KG1 (cell line): Measurements from ENCODE around the gene TAS1R3.

ENCODE experiments used
- DNase-seq: peaks from one replicate; lab custom pipeline; 2025; lab: John Stamatoyannopoulos, UW

Gene TAS1R3

GRCh38 chr1:1295154-1295923 lies 35.7 kb upstream of the TAS1R3 start:
- DNase-seq: no peak

GRCh38 chr1:1296070-1297061 lies 34.7 kb upstream of the TAS1R3 start:
- no peak for DNase-seq

GRCh38 chr1:1297802-1298424 lies 33.2 kb upstream of the TAS1R3 start:
- DNase-seq: no peak

- no peak for DNase-seq
Observed at GRCh38 chr1:1298861-1299685, 32.0 kb upstream of the TAS1R3 start.

- no peak for DNase-seq
Observed at GRCh38 chr1:1299686-1300351, 31.3 kb upstream of the TAS1R3 start.

GRCh38 chr1:1300352-1300739 lies 30.7 kb upstream of the TAS1R3 start:
- no peak for DNase-seq

- DNase-seq: no peak
Observed at GRCh38 chr1:1302006-1302430, 29.1 kb upstream of the TAS1R3 start.

GRCh38 chr1:1302951-1303509 lies 28.1 kb upstream of the TAS1R3 start:
- no peak for DNase-seq

- no peak for DNase-seq
Observed at GRCh38 chr1:1303736-1304135, 27.3 kb upstream of the TAS1R3 start.

- DNase-seq: no peak
Observed at GRCh38 chr1:1304331-1305299, 26.5 kb upstream of the TAS1R3 start.

- no peak for DNase-seq
Observed at GRCh38 chr1:1305300-1306069, 25.6 kb upstream of the TAS1R3 start.

GRCh38 chr1:1306070-1306660 lies 24.9 kb upstream of the TAS1R3 start:
- DNase-seq: no peak

GRCh38 chr1:1306661-1307260 lies 24.3 kb upstream of the TAS1R3 start:
- DNase-seq: no peak

GRCh38 chr1:1307261-1307922 lies 23.7 kb upstream of the TAS1R3 start:
- DNase-seq: no peak

- peak; percentile 97 for DNase-seq
Observed at GRCh38 chr1:1307923-1308755, 22.9 kb upstream of the TAS1R3 start, which contains the start of the genes ACAP3 and PUSL1. TSS of gene ACAP3 (minus strand) at chr1:1307930. CDS start at chr1:1307815, 115 bp downstream. TSS of gene PUSL1 (plus strand) at chr1:1308597. CDS start at chr1:1308644, 47 bp downstream.

- DNase-seq: no peak
Observed at GRCh38 chr1:1308756-1309250, 22.3 kb upstream of the TAS1R3 start.
